Stimulated activated CD8-positive, alpha-beta memory T cell treated with anti-CD3 and anti-CD28 coated beads, Interleukin-4, amount 100 ng/mL, for 4 hours (primary cell): ENCODE measurements around the gene DLG2.
A peak's percentile ranks its signal among the peaks of the same experiment; 100 is the strongest.
"Not testable (repeated sequence)": the region's sequence is repeated elsewhere in the genome, so short reads cannot be mapped to it uniquely, and the experiment has no call there.

Source experiments
- DNase-seq, 2 donors: peaks; one replicate each; pipeline ENCODE4 v3.0.0-alpha.2; 2020; ENCODE audit warnings: low read depth in 2 of 2, low spot score in 1 of 2

DLG2 gene

GRCh38 chr11:85643191-85643614 is 16.1 kb upstream of the DLG2 start:
- no peak for DNase-seq

GRCh38 chr11:85634747-85635146 is 7.6 kb upstream of the DLG2 start:
- no peak for DNase-seq

- DNase-seq: peak in 1 of 2 donors; percentile 8
These were observed 1.7 kb upstream of the DLG2 start for GRCh38 chr11:85628771-85629341.

- DNase-seq: peak; percentile 88 to 95
These were observed 1.0 kb upstream of the DLG2 start, which contains the start of gene TMEM126B for GRCh38 chr11:85627998-85628770. Gene TMEM126B, plus strand, starts transcription at chr11:85628593. Its CDS starts 15 bp downstream, at chr11:85628608.

GRCh38 chr11:85626496-85626895 is 648 bp downstream of the DLG2 start:
- no peak for DNase-seq

GRCh38 chr11:85620256-85620655 is 6.9 kb downstream of the DLG2 start:
- no peak for DNase-seq

- no peak for DNase-seq
These were observed 7.6 kb downstream of the DLG2 start for GRCh38 chr11:85619499-85619898.

- not testable (repeated sequence) for DNase-seq
These were observed 15.5 kb downstream of the DLG2 start for GRCh38 chr11:85611643-85612042.

- not testable (repeated sequence) for DNase-seq
These were observed 17.9 kb downstream of the DLG2 start for GRCh38 chr11:85609286-85609685.

GRCh38 chr11:85608621-85609020 is 18.5 kb downstream of the DLG2 start:
- DNase-seq: not testable (repeated sequence)

- not testable (repeated sequence) for DNase-seq
These were observed 20.9 kb downstream of the DLG2 start for GRCh38 chr11:85606237-85606636.

GRCh38 chr11:85603220-85603619 is 23.9 kb downstream of the DLG2 start:
- no peak for DNase-seq

- no peak for DNase-seq
These were observed 24.5 kb downstream of the DLG2 start for GRCh38 chr11:85602526-85603213.

GRCh38 chr11:85599083-85599482 is 28.1 kb downstream of the DLG2 start:
- no peak for DNase-seq

- no peak for DNase-seq
These were observed 30.3 kb downstream of the DLG2 start for GRCh38 chr11:85596886-85597285.

- no peak for DNase-seq
These were observed 31.8 kb downstream of the DLG2 start for GRCh38 chr11:85595285-85595884.

GRCh38 chr11:85590848-85591483 is 36.2 kb downstream of the DLG2 start:
- DNase-seq: no peak

- no peak for DNase-seq
These were observed 37.8 kb downstream of the DLG2 start for GRCh38 chr11:85589373-85589772.

- no peak for DNase-seq
These were observed 45.0 kb downstream of the DLG2 start for GRCh38 chr11:85582111-85582510.

- DNase-seq: no peak
These were observed 51.8 kb downstream of the DLG2 start for GRCh38 chr11:85575388-85575787.

GRCh38 chr11:85572056-85572455 is 55.1 kb downstream of the DLG2 start:
- no peak for DNase-seq
